MM.1S (cell line): ENCODE data around the gene SERPINB1.

Experiments
- EZH2 ChIP-seq: fragments of 300-600 bp; sonication (generic); optimal IDR thresholded peaks from 2 replicates; pipeline ENCODE3; 2017; ENCODE audit warnings: low read depth, mild to moderate bottlenecking, antibody characterized with exemption, low read length, mixed read lengths
- EZH2phosphoT487 ChIP-seq: fragments of 300-600 bp; sonication (generic); IDR thresholded peaks from 2 replicates; pipeline ENCODE4 v1.6.1; 2018; ENCODE audit warnings: antibody characterized with exemption, low read length
- TF ChIP-seq, protein P1 (sequence below): fragments of 300-600 bp; sonication (generic); IDR thresholded peaks from 2 replicates; pipeline ENCODE4 v1.5.1; 2016; ENCODE audit warnings: antibody characterized with exemption, low read length, mixed read lengths

DNA sequence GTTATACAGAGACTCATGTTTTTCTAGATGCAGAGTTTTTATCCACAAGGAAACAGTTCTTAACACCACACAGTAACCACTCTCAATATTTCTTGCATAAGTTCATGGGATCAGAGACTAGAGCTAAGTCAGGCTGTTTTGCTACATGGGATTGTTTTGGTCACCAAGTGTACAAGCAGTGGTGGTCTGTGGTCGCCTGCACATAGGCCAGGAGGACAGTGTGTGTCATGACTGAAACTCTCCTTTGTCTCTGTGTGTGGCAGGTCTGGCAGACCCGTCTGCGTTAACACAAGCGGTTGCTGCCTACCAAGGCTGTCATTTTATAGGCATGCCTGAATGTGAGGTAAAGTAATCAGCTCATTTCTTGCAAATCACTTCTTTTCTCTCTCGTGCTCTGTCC, 57.6 kb downstream of the SERPINB1 start:
- TF ChIP-seq, protein P1, sequence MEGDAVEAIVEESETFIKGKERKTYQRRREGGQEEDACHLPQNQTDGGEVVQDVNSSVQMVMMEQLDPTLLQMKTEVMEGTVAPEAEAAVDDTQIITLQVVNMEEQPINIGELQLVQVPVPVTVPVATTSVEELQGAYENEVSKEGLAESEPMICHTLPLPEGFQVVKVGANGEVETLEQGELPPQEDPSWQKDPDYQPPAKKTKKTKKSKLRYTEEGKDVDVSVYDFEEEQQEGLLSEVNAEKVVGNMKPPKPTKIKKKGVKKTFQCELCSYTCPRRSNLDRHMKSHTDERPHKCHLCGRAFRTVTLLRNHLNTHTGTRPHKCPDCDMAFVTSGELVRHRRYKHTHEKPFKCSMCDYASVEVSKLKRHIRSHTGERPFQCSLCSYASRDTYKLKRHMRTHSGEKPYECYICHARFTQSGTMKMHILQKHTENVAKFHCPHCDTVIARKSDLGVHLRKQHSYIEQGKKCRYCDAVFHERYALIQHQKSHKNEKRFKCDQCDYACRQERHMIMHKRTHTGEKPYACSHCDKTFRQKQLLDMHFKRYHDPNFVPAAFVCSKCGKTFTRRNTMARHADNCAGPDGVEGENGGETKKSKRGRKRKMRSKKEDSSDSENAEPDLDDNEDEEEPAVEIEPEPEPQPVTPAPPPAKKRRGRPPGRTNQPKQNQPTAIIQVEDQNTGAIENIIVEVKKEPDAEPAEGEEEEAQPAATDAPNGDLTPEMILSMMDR: no peak
- no peak for TF ChIP-seq EZH2
- TF ChIP-seq EZH2phosphoT487: no peak
